ENCODE results near the gene AKR7A2. TPM values are rescaled to one million over a fixed set of nuclear protein-coding genes. Genes with fewer than 3 reads are reported as not detected.

Gene AKR7A2
- total RNA-seq, 4 donors from 2014 or later = 45.2 to 68.2 (median 59.6) TPM

GRCh38 chr1:19322481-19322880, 10.5 kb upstream of the AKR7A2 start:
- intact Hi-C loops (cut with DNase I) = no loop called here
- peaks cover 16 to 87% (median 73%) of the 10 kb centered on the region in 4 donors for H3K36me3 ChIP-seq
- WGBS = 71% methylated on average over 10 of the region's 10 CpGs

GRCh38 chr1:19321071-19321470, 9.1 kb upstream of the AKR7A2 start:
- Histone ChIP-seq H3K4me1 (peaks cover 0 to 12% (median 4%) of the 10 kb centered on the region in 4 donors), H3K27ac (replicated peaks in 1 of 4) (no peak overlapping the region), H3K4me3 (no peak overlapping the region), H3K9me3 (no peaks in the 10 kb centered on the region), H3K27me3 (no peaks in the 10 kb centered on the region), H3K36me3 (peaks cover 10 to 78% (median 59%) of the 10 kb centered on the region in 4 donors)
- DNase-seq (ENCODE audit: extremely low spot score) = no peak
- intact Hi-C loops (cut with DNase I) = no loop called here
- TF ChIP-seq EP300 (IDR thresholded peaks at IDR 0.05) = no peak
- no peak for TF ChIP-seq POLR2A (IDR thresholded peaks at IDR 0.05; ENCODE audit: low read depth)
- WGBS = 88% methylated on average over 3 of the region's 3 CpGs

More at GRCh38 chr1:19322481-19322880, 10.5 kb upstream of the AKR7A2 start:
- Histone ChIP-seq H3K4me1 (peaks cover 0 to 6% (median 0%) of the 10 kb centered on the region in 4 donors), H3K27ac (replicated peaks in 1 of 4) (no peak overlapping the region), H3K27me3 (no peaks in the 10 kb centered on the region), H3K4me3 (no peak overlapping the region), H3K9me3 (no peaks in the 10 kb centered on the region)
- no peak for DNase-seq (ENCODE audit: extremely low spot score)
- TF ChIP-seq CTCF (IDR thresholded peaks at IDR 0.05) (no peak), EP300 (IDR thresholded peaks at IDR 0.05) (no peak), POLR2AphosphoS5 (IDR thresholded peaks at IDR 0.05) (no peak), POLR2A (IDR thresholded peaks at IDR 0.05; ENCODE audit: low read depth) (no peak)

GRCh38 chr1:19319196-19319595, 7.3 kb upstream of the AKR7A2 start:
- no peak overlapping the region for H3K4me3 ChIP-seq
- TF ChIP-seq CTCF (IDR thresholded peaks at IDR 0.05) (no peak), POLR2AphosphoS5 (IDR thresholded peaks at IDR 0.05) (no peak), EP300 (IDR thresholded peaks at IDR 0.05) (no peak), POLR2A (IDR thresholded peaks at IDR 0.05; ENCODE audit: low read depth) (no peak)
- no peak for DNase-seq (ENCODE audit: extremely low spot score)
- no peak overlapping the region for H3K27ac ChIP-seq (replicated peaks in 1 of 4)
- peaks cover 4 to 59% (median 40%) of the 10 kb centered on the region in 4 donors for H3K36me3 ChIP-seq
- 88% methylated on average over 3 of the region's 3 CpGs for WGBS
- H3K9me3 ChIP-seq = no peaks in the 10 kb centered on the region
- intact Hi-C loops (cut with DNase I) = no loop called here
- peaks cover 0 to 28% (median 21%) of the 10 kb centered on the region in 4 donors for H3K4me1 ChIP-seq
- H3K27me3 ChIP-seq = no peaks in the 10 kb centered on the region

- Histone ChIP-seq H3K4me1 (peaks cover 8 to 47% (median 38%) of the 10 kb centered on the region in 4 donors), H3K36me3 (peaks cover 0 to 40% (median 27%) of the 10 kb centered on the region in 4 donors), H3K4me3 (no peak overlapping the region), H3K27ac (replicated peaks in 1 of 4) (no peak overlapping the region), H3K9me3 (no peaks in the 10 kb centered on the region), H3K27me3 (no peaks in the 10 kb centered on the region)
- no peak for TF ChIP-seq EP300 (IDR thresholded peaks at IDR 0.05)
- no peak for TF ChIP-seq POLR2A (IDR thresholded peaks at IDR 0.05; ENCODE audit: low read depth)
- TF ChIP-seq CTCF (IDR thresholded peaks at IDR 0.05) = no peak
- no peak for TF ChIP-seq POLR2AphosphoS5 (IDR thresholded peaks at IDR 0.05)
- no peak for DNase-seq (ENCODE audit: extremely low spot score)
- intact Hi-C loops (cut with DNase I) = no loop called here
- 73% methylated on average over 2 of the region's 13 CpGs for WGBS
Observed at GRCh38 chr1:19317126-19317910, 5.4 kb upstream of the AKR7A2 start.

- 71% methylated on average over 9 of the region's 17 CpGs for WGBS
- DNase-seq (ENCODE audit: extremely low spot score) = no peak
- H3K27ac ChIP-seq (replicated peaks in 1 of 4) = no peak overlapping the region
- H3K4me3 ChIP-seq = no peak overlapping the region
- peaks cover 16 to 61% (median 48%) of the 10 kb centered on the region in 4 donors for H3K4me1 ChIP-seq
- H3K36me3 ChIP-seq = peaks cover 0 to 26% (median 21%) of the 10 kb centered on the region in 4 donors
- intact Hi-C loops (cut with DNase I) = no loop called here
- TF ChIP-seq POLR2A (IDR thresholded peaks at IDR 0.05; ENCODE audit: low read depth) (no peak), POLR2AphosphoS5 (IDR thresholded peaks at IDR 0.05) (no peak), CTCF (IDR thresholded peaks at IDR 0.05) (no peak), EP300 (IDR thresholded peaks at IDR 0.05) (no peak)
- H3K9me3 ChIP-seq = no peaks in the 10 kb centered on the region
- no peaks in the 10 kb centered on the region for H3K27me3 ChIP-seq
Observed at GRCh38 chr1:19315378-19316198, 3.6 kb upstream of the AKR7A2 start.
